Erythroblast (primary cell): ENCODE results near the gene OGFRL1.

Experiments used
- GATA1 ChIP-seq: IDR thresholded peaks from 2 replicates; pipeline ENCODE4 v1.6.1; 2011; ENCODE audit warnings: low read depth, mild to moderate bottlenecking, control low read depth, low read length, moderate library complexity
- POLR2A ChIP-seq: IDR thresholded peaks from 2 replicates; pipeline ENCODE4 v1.6.1; 2011; ENCODE audit warnings: mild to moderate bottlenecking, low read length

DNA sequence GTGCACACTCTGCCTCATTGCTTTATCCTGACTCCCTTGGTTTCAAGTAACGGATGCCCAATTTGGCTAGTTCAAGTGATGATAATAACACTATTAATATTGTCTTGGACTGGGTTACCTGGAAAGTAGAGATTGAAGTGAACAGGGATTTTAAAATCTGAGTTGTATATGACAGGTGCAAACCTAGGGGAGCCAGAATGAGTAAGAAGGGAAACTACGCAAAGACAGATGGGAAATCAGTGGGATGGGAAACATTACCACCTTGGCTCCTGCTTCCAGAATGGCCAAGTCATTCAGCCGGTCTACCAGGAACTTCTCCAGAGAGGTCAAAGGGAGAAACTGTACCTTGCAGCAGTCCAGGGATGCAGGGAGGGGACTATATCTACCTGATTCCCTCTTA, 41.9 kb downstream of the OGFRL1 start:
- TF ChIP-seq POLR2A = no peak
- TF ChIP-seq GATA1 = no peak
